Pancreas (tissue), 10 donors: ENCODE data around the gene BRD2. TPM values are rescaled to one million over a fixed set of nuclear protein-coding genes. Genes with fewer than 3 reads are reported as not detected.

ENCODE experiments used
- ATAC-seq, 4 donors: fragments of 200-7000 bp; cut with Tn5 transposase; one replicate each; pipeline versions ENCODE4 v1.8.0 to v1.9.1; 2020; ENCODE audit warnings: mild to moderate bottlenecking in 4 of 4, moderate library complexity in 4 of 4
- DNase-seq, 6 donors: peaks; one replicate each; pipeline ENCODE4 v3.0.0-alpha.2; 2020
- FAIRE-seq: peaks from 2 replicates; lab custom pipeline; 2012; peaks lifted over from hg19 to GRCh38; lab: Jason Lieb, UNC
- H3K27ac ChIP-seq, 4 donors: fragments of 200-600 bp; sonication (generic); 1 replicate in 3 of 4; 2 replicates in 1 of 4; pipeline versions ENCODE4 v1.5.0 to v1.8.0; 2020
- H3K27me3 ChIP-seq, 4 donors: fragments of 200-600 bp; one replicate each; pipeline ENCODE4 v1.8.0; 2021
- H3K36me3 ChIP-seq, 3 donors: fragments of 200-600 bp; sonication (generic) in 1 of 3; one replicate each; pipeline versions ENCODE4 v1.5.0 to v1.8.0; 2020 to 2021
- H3K4me1 ChIP-seq, 3 donors: fragments of 200-600 bp; one replicate each; pipeline ENCODE4 v1.8.0; 2021
- H3K4me3 ChIP-seq, 4 donors: fragments of 200-600 bp; sonication (generic) in 2 of 4; one replicate each; pipeline versions ENCODE4 v1.5.0 to v1.8.0; 2020 to 2021
- H3K9me3 ChIP-seq, 4 donors: fragments of 200-600 bp; one replicate each; pipeline ENCODE4 v1.8.0; 2021
- CTCF ChIP-seq, 4 donors: fragments of 200-600 bp; sonication (generic) in 3 of 4; IDR thresholded peaks; one replicate each; pipeline versions ENCODE4 v1.5.0 to v1.8.0; 2021; ENCODE audit warnings: antibody characterized with exemption in 4 of 4
- WGBS, 2 donors: extraction: QIAGEN DNeasy Blood & Tissue Kit; methylation state at CpG; one replicate each; pipeline ENCODE4 v1.1.7; 2013; 5-methylcytosine and 5-hydroxymethylcytosine counted together
- intact Hi-C, 3 donors: fragments of 100-400 bp; cut with DNase I; formaldehyde crosslinking; loops; one replicate each; pipeline versions ENCODE4 v1.11.1 to v1.14.2; 2022
- polyA plus RNA-seq, 2 donors: library from polyadenylated mRNA; stranded (reverse); fragments of 200-250 nt; gene quantifications; one replicate each; pipeline ENCODE4 v1.2.3, GENCODE V29; 2013
- total RNA-seq, 6 donors: library from RNA; stranded (reverse); fragmentation: NEBNext Ultra II Directional in 4 of 6; extraction: Animal tissue kit (Norgen Biotek cat#: 25700) in 4 of 6; gene quantifications; one replicate each; pipeline versions ENCODE4 v1.2.1 to v1.2.4, GENCODE V29; 2021 to 2023
- donor health status: healthy with polysubstance abuse.
- donor health status: DM: no; HTN: no; CAD: no; lungs with moderate emphysema.
- donor health status: DM: no; HTN: no; CAD: no.
- donor health status: control.
- donor health status: control.
- donor health status: Bipolar disorder and iron deficiency.
- donor health status: DM: yes; HTN: yes; CAD: no.
- donor health status: DM: no; HTN: no; CAD: no.
- donor health status: DM: no; HTN: no; CAD: no.
- donor health status: DM: yes; HTN: yes; CAD: no.

The BRD2 gene
- total and polyA plus RNA-seq, 8 donors = 50.5 to 128 (median 88.9) TPM

- intact Hi-C loops = no loop called here
- FAIRE-seq = no peak
- ATAC-seq = no peak
- Histone ChIP-seq H3K4me3 (peak overlapping the region; percentile 60 to 98 (median 86)), H3K4me1 (peaks cover 10 to 22% (median 12%) of the 10 kb centered on the region in 3 donors), H3K27ac (peak overlapping the region; percentile 97 to 99 (median 99)), H3K27me3 (no peaks in the 10 kb centered on the region), H3K9me3 (no peaks in the 10 kb centered on the region), H3K36me3 (peaks cover 8 to 26% (median 9%) of the 10 kb centered on the region in 3 donors)
- WGBS, 2 donors = 0% methylated on average over 15 of the region's 15 CpGs
- no peak for DNase-seq
- TF ChIP-seq CTCF (IDR thresholded peaks at IDR 0.05) = no peak
Measured at GRCh38 chr6:32971242-32971580, 2.8 kb downstream of the BRD2 start.

GRCh38 chr6:32971581-32972352, 3.4 kb downstream of the BRD2 start:
- peak; percentile 46 to 60 (median 56) for ATAC-seq
- FAIRE-seq = peak; percentile 81

GRCh38 chr6:32972353-32973143, 4.2 kb downstream of the BRD2 start:
- Histone ChIP-seq H3K36me3 (peaks cover 17 to 39% (median 22%) of the 10 kb centered on the region in 3 donors), H3K27me3 (no peaks in the 10 kb centered on the region), H3K4me3 (peak overlapping the region; percentile 87 to 98 (median 95)), H3K27ac (peak overlapping the region; percentile 25 to 99 (median 64)), H3K4me1 (peaks cover 7 to 24% (median 11%) of the 10 kb centered on the region in 3 donors), H3K9me3 (no peaks in the 10 kb centered on the region)
- no peak for TF ChIP-seq CTCF (IDR thresholded peaks at IDR 0.05)
- ATAC-seq (peak; percentile 0 to 4 (median 0)), DNase-seq (peak in 3 of 6 donors; percentile 71 to 88 (median 73)), FAIRE-seq (no peak)
- WGBS, 2 donors = 0% methylated on average over 70 of the region's 70 CpGs
- intact Hi-C loops = no loop called here

More at GRCh38 chr6:32971581-32972352, 3.4 kb downstream of the BRD2 start:
- Histone ChIP-seq H3K4me1 (peaks cover 10 to 22% (median 10%) of the 10 kb centered on the region in 3 donors), H3K27me3 (no peaks in the 10 kb centered on the region), H3K9me3 (no peaks in the 10 kb centered on the region), H3K36me3 (peaks cover 13 to 31% (median 15%) of the 10 kb centered on the region in 3 donors), H3K4me3 (peak overlapping the region; percentile 95 to 98 (median 95)), H3K27ac (peak overlapping the region; percentile 97 to 99 (median 99))
- no peak for TF ChIP-seq CTCF (IDR thresholded peaks at IDR 0.05)
- WGBS, 2 donors = 0 to 1% methylated on average over 58 of the region's 58 CpGs
- DNase-seq = peak; percentile 99 to 100 (median 100)
- intact Hi-C loops = no loop called here

- ATAC-seq = no peak
Measured at GRCh38 chr6:32973144-32974015, 5.0 kb downstream of the BRD2 start.

More at GRCh38 chr6:32973144-32974015, 5.0 kb downstream of the BRD2 start:
- no peak for FAIRE-seq
- intact Hi-C loops = no loop called here
- no peaks in the 10 kb centered on the region for H3K27me3 ChIP-seq
- peak overlapping the region; percentile 87 to 98 (median 95) for H3K4me3 ChIP-seq
- no peak for TF ChIP-seq CTCF (IDR thresholded peaks at IDR 0.05)
- H3K9me3 ChIP-seq = no peaks in the 10 kb centered on the region
- peak in 5 of 6 donors; percentile 51 to 65 (median 56) for DNase-seq
- H3K4me1 ChIP-seq = peaks cover 7 to 29% (median 13%) of the 10 kb centered on the region in 3 donors
- peaks cover 17 to 48% (median 31%) of the 10 kb centered on the region in 3 donors for H3K36me3 ChIP-seq
- WGBS, 2 donors = 0% methylated on average over 23 of the region's 23 CpGs
- H3K27ac ChIP-seq = peak overlapping the region; percentile 25 to 99 (median 64)
